Activated T-helper 2 cell treated with anti-CD3 and anti-CD28 coated beads, Interferon-gamma antibody, Interleukin-2, Interleukin-4, amounts not matched to agents 10 μg/mL and 5 μg/mL and 100 μg/mL, durations not matched to agents 14 hours and 24 hours and 36 hours (primary cell): ENCODE results near the gene SLC18A3. TPM values are rescaled to one million over a fixed set of nuclear protein-coding genes. Genes with fewer than 3 reads are reported as not detected.
A peak's percentile ranks its signal among the peaks of the same experiment; 100 is the strongest.

Source experiments
- DNase-seq: peaks from one replicate; pipeline ENCODE4 v3.0.0; 2021; ENCODE audit warnings: low spot score
- H3K27ac Mint-ChIP-seq: one replicate; pipeline ENCODE4 v1.8.0; 2021; ENCODE audit warnings: mixed read lengths
- H3K27me3 Mint-ChIP-seq: one replicate; pipeline ENCODE4 v1.8.0; 2021; ENCODE audit warnings: low read depth, mixed read lengths
- H3K36me3 Mint-ChIP-seq: one replicate; pipeline ENCODE4 v1.8.0; 2021; ENCODE audit warnings: low read depth, mixed read lengths
- H3K4me1 Mint-ChIP-seq: one replicate; pipeline ENCODE4 v1.8.0; 2021; ENCODE audit warnings: low read depth, mixed read lengths
- H3K4me3 Mint-ChIP-seq: one replicate; pipeline ENCODE4 v1.8.0; 2021; ENCODE audit warnings: low read depth, mild to moderate bottlenecking, moderate library complexity, mixed read lengths
- H3K9me3 Mint-ChIP-seq: one replicate; pipeline ENCODE4 v1.8.0; 2021; ENCODE audit warnings: mixed read lengths
- intact Hi-C: fragments of 100-400 bp; cut with micrococcal nuclease; formaldehyde crosslinking; loops from one replicate; pipeline ENCODE4 v1.15.1; 2023
- total RNA-seq: library from RNA; stranded (reverse); gene quantifications from 2 replicates; pipeline ENCODE4 v1.2.3, GENCODE V29; 2022

Gene SLC18A3
- total RNA-seq, 1 donor from 2014 or later, result 0.32 TPM

GRCh38 chr10:49647554-49647953, 37.4 kb downstream of the SLC18A3 start:
- Mint-ChIP-seq H3K27ac (no peak overlapping the region), H3K4me1 (peaks cover 21% of the 10 kb centered on the region), H3K9me3 (no peaks in the 10 kb centered on the region), H3K27me3 (peaks cover 5% of the 10 kb centered on the region), H3K4me3 (no peak overlapping the region), H3K36me3 (no peaks in the 10 kb centered on the region)
- no peak for DNase-seq
- intact Hi-C loops, result no loop called here

GRCh38 chr10:49647985-49648795, 38.1 kb downstream of the SLC18A3 start:
- peaks cover 5% of the 10 kb centered on the region for H3K27me3 Mint-ChIP-seq

GRCh38 chr10:49649294-49649693, 39.2 kb downstream of the SLC18A3 start:
- no peak overlapping the region for H3K27ac Mint-ChIP-seq
- DNase-seq, result peak; percentile 50
- H3K4me3 Mint-ChIP-seq, result peak overlapping the region; percentile 15
- H3K36me3 Mint-ChIP-seq, result no peaks in the 10 kb centered on the region
- peaks cover 21% of the 10 kb centered on the region for H3K4me1 Mint-ChIP-seq
- peaks cover 5% of the 10 kb centered on the region for H3K27me3 Mint-ChIP-seq
- H3K9me3 Mint-ChIP-seq, result no peaks in the 10 kb centered on the region
- intact Hi-C loops, result no loop called here

More at GRCh38 chr10:49647985-49648795, 38.1 kb downstream of the SLC18A3 start:
- Mint-ChIP-seq H3K9me3 (no peaks in the 10 kb centered on the region), H3K36me3 (no peaks in the 10 kb centered on the region), H3K27ac (no peak overlapping the region), H3K4me3 (no peak overlapping the region), H3K4me1 (peaks cover 21% of the 10 kb centered on the region)
- intact Hi-C loops, result no loop called here
- DNase-seq, result no peak

- H3K9me3 Mint-ChIP-seq, result no peaks in the 10 kb centered on the region
- peaks cover 5% of the 10 kb centered on the region for H3K27me3 Mint-ChIP-seq
- H3K36me3 Mint-ChIP-seq, result no peaks in the 10 kb centered on the region
- no peak overlapping the region for H3K27ac Mint-ChIP-seq
- intact Hi-C loops, result no loop called here
- no peak overlapping the region for H3K4me3 Mint-ChIP-seq
- peaks cover 21% of the 10 kb centered on the region for H3K4me1 Mint-ChIP-seq
- DNase-seq, result peak; percentile 8
Observed at GRCh38 chr10:49649936-49650723, 40.0 kb downstream of the SLC18A3 start.

GRCh38 chr10:49650724-49651034, 40.6 kb downstream of the SLC18A3 start:
- H3K4me3 Mint-ChIP-seq, result no peak overlapping the region
- H3K27ac Mint-ChIP-seq, result no peak overlapping the region
- peaks cover 5% of the 10 kb centered on the region for H3K27me3 Mint-ChIP-seq
- DNase-seq, result no peak
- peaks cover 21% of the 10 kb centered on the region for H3K4me1 Mint-ChIP-seq
- H3K36me3 Mint-ChIP-seq, result no peaks in the 10 kb centered on the region
- H3K9me3 Mint-ChIP-seq, result no peaks in the 10 kb centered on the region
- intact Hi-C loops, result no loop called here

- intact Hi-C loops, result no loop called here
- no peaks in the 10 kb centered on the region for H3K9me3 Mint-ChIP-seq
- H3K27ac Mint-ChIP-seq, result no peak overlapping the region
- H3K27me3 Mint-ChIP-seq, result peaks cover 5% of the 10 kb centered on the region
- no peaks in the 10 kb centered on the region for H3K36me3 Mint-ChIP-seq
- H3K4me3 Mint-ChIP-seq, result no peak overlapping the region
- H3K4me1 Mint-ChIP-seq, result peaks cover 21% of the 10 kb centered on the region
- DNase-seq, result peak; percentile 5
Observed at GRCh38 chr10:49651039-49651835, 41.1 kb downstream of the SLC18A3 start.

GRCh38 chr10:49651917-49652316, 41.8 kb downstream of the SLC18A3 start:
- no peaks in the 10 kb centered on the region for H3K9me3 Mint-ChIP-seq
- intact Hi-C loops, result no loop called here
- H3K27ac Mint-ChIP-seq, result no peak overlapping the region
- H3K36me3 Mint-ChIP-seq, result no peaks in the 10 kb centered on the region
- H3K4me1 Mint-ChIP-seq, result peaks cover 21% of the 10 kb centered on the region
- no peak overlapping the region for H3K4me3 Mint-ChIP-seq
- H3K27me3 Mint-ChIP-seq, result peaks cover 5% of the 10 kb centered on the region
- no peak for DNase-seq

- Mint-ChIP-seq H3K27me3 (peaks cover 5% of the 10 kb centered on the region), H3K36me3 (no peaks in the 10 kb centered on the region), H3K27ac (no peak overlapping the region), H3K4me1 (peaks cover 21% of the 10 kb centered on the region), H3K9me3 (no peaks in the 10 kb centered on the region), H3K4me3 (no peak overlapping the region)
- intact Hi-C loops, result no loop called here
- no peak for DNase-seq
Observed at GRCh38 chr10:49652421-49653272, 42.5 kb downstream of the SLC18A3 start.

- H3K27me3 Mint-ChIP-seq, result peaks cover 4% of the 10 kb centered on the region
- H3K27ac Mint-ChIP-seq, result no peak overlapping the region
- H3K36me3 Mint-ChIP-seq, result no peaks in the 10 kb centered on the region
- H3K9me3 Mint-ChIP-seq, result no peaks in the 10 kb centered on the region
- intact Hi-C loops, result no loop called here
- no peak overlapping the region for H3K4me3 Mint-ChIP-seq
- no peak for DNase-seq
- peaks cover 19% of the 10 kb centered on the region for H3K4me1 Mint-ChIP-seq
Observed at GRCh38 chr10:49653273-49653929, 43.3 kb downstream of the SLC18A3 start.

GRCh38 chr10:49654036-49654693, 44.1 kb downstream of the SLC18A3 start:
- Mint-ChIP-seq H3K4me1 (peaks cover 12% of the 10 kb centered on the region), H3K27me3 (peaks cover 4% of the 10 kb centered on the region), H3K4me3 (no peak overlapping the region), H3K36me3 (no peaks in the 10 kb centered on the region), H3K27ac (no peak overlapping the region), H3K9me3 (peaks cover 7% of the 10 kb centered on the region)
- DNase-seq, result no peak
- intact Hi-C loops, result no loop called here

- Mint-ChIP-seq H3K27me3 (peaks cover 4% of the 10 kb centered on the region), H3K4me1 (peaks cover 3% of the 10 kb centered on the region), H3K9me3 (peaks cover 14% of the 10 kb centered on the region), H3K36me3 (no peaks in the 10 kb centered on the region), H3K4me3 (no peak overlapping the region), H3K27ac (no peak overlapping the region)
- no peak for DNase-seq
- intact Hi-C loops, result no loop called here
Observed at GRCh38 chr10:49655099-49655498, 45.0 kb downstream of the SLC18A3 start.
